HG03432 (cell line): Measurements from ENCODE around the gene SLC35F1.

Experiments
- ATAC-seq: cut with Tn5 transposase; IDR thresholded peaks from one replicate; pipeline ENCODE4 v1.9.1; 2021; ENCODE audit warnings: mild to moderate bottlenecking, moderate library complexity; ENCODE audit not compliant: unreplicated experiment

The SLC35F1 gene

DNA sequence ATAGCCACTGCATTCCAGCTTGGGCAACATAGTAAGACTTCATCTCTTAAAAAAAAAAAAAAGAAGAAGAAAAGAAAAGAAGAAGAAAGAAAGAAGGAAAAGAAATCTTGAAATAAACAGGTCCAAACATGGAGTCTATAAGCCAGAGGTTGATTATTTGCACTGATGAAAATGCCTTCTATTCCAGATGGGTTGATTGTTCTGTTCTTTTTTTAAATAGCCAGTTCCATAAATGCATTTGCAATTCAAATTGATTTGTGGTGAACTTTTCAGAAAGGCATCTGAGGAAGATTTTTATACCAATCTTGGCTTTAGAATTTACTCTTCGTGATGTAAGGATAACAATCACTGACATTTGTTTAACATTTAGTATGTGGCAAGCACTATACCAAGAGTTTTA, 397.3 kb downstream of the SLC35F1 start:
- ATAC-seq = no peak

DNA sequence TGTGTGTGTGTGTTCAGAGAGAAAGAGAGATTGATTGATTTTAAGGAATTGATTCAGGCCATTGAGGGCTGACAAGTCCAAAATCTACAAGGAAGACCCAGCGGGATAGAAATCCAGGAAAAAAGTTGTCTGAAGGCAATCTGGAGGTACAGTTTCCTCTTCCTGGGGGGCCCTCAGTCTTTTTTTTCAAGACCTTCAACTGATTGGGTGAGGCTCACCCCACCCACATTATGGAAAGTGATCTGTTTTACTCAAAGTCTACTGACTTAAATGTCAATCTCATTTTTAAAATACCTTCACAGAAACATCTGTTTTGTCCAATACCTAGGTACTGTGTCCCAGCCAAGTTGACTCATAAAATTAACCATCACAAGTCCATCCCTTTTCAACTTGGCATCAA, 398.0 kb downstream of the SLC35F1 start:
- no peak for ATAC-seq

DNA sequence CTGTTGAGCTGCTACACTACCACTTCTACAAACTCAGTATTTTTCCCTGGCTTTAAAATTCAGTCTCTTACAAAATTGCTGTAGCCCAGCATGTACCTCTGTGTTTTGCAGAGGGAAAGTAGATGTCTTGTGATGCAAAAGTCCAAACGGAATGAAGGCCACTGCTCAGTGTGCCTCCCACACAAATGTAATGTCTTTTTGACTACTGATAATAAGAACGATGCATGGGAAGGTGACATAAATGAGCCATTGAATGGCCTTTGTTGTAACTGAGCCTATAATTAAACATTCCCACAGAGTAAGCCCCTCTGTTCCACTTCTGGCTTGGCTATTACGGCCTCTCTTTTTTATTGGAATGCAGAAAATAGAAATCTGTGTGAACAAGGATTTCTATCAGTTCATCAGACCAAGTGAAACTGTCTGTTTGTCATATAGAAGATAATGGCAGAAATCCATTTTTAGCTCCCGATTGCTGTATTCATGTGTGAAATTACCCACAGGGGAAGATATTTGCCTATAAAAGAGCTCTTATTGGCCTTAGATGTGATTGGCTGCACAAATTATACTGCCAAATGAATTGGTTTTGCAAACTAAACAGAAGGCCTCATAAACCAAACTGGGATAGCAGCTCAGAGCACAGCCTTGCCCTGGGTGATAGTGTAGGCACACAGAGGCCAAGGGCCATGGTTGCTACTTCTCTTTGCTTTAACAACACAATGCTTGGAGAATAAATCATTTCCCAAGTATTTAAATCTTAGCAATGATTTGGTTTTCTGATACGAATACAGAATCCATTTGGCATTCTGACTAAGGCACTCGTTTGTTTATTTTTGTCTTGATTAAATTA, 399.6 kb downstream of the SLC35F1 start:
- ATAC-seq = no peak

DNA sequence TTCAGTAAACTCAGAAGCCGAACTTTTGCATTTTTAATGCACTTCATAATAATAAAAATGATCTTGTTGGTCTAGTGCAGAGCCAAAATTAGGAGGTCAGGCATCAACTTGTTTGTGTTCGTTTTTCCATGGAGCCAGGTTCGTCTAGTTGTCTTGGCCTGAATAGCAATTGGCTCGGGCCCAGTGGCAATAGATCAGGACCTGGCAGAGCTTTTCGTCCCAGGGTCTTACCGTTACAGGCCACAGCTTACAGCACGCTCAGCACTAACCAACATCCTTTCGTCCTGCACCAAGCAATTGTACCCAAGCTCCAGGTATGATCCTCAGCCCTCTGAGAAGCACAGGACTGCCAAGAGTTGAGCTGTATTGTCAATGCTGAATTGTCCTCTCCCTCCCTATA, 400.5 kb downstream of the SLC35F1 start:
- no peak for ATAC-seq

DNA sequence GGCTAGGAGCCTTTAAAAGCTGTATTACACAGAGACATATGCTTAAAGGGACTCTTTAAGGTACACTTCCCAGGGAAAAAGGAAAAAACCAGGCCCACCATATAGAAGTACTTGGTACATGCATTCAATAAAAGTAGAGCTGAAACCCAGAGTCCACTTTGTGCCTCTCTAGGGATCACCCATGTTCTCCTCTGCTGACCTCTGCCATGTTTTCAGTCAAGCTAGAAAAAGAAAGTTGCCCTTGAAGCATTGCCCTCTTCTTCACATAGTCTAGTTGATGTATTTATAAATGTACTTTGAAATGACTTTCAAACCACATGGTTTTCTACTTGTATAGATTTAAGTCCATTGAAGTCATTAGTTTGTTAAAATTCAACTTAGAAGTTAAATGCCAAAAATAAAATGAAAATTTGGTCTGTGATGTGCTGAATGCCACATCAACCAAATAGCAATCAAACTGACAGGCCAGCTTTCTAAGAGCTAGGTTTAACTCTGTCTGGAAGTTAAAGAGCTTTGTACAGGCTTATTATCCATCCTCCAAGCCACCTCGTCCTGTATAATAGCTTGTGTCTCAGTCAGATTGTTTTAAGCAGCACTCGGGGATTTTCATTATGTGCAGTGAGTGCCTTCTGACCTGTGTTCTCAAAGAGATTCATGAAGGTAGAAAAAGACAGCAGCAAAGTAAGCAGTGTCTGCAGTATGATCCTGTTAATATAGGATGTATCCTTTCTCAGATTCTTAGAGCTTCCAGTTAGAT, 402.5 kb downstream of the SLC35F1 start:
- ATAC-seq = no peak

DNA sequence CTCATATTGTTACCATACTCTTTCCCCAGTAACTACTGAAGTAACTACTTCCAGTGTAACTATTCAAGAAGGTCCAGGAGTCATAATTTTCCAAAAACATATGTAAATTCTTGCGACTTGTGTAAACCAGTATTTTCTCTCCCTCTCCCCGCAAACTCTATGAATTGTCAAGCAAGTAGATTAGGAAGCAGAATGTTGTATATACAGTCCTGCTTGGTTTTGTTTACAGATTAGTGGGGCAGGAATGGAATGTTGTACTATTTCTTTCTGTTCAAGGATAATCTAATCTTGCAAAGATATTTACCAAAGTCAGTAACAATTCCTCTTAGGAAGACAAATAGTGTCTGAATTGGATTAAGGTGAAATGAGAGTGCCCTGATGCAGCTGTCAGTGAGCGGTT, 406.1 kb downstream of the SLC35F1 start:
- no peak for ATAC-seq

DNA sequence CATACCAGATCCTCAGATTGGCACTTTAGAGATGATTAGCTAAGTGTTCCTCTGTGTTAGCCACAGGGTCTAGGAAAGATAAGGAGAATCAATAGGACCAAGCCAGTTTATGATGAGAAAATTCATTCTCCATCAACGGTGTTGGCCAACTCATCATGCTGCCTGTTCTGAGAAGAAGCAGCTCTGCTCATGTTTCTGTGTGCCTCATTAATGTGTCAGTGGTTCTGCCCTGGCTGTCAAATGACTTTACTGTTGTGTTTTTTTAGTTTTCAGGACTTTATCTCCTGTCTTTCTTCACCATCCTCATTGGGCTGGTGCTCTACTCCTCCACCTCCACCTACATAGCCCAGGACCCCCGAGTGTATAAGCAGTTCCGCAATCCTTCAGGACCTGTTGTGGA, 406.7 kb downstream of the SLC35F1 start:
- ATAC-seq = no peak

DNA sequence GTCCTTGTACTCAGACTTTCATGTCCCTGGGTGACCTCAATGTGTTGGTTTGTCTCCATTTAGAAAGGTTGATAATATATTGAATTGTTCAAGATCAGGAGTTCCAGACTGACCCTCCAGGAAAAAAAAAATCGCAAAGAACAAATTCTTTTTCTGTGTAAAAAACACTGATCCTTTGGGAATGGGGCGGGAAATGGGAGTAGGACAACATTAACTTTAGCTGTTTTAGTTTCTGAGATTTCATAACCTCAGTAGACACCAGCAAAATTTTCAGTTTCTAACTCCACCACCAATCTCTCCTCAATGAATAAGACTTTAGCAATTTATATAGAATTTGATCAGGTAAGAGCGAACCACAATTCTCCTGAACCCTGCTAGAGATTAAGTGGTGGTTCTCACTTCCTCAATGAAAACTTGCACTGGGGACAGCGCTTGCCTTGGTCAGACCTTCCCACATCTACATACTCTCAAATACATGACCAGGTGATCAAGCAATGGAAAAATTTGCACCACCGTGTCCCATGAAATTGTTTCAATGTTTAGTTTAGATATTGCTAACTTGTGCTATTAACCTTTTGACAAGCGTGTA, 409.8 kb downstream of the SLC35F1 start:
- ATAC-seq = peak; percentile 72

DNA sequence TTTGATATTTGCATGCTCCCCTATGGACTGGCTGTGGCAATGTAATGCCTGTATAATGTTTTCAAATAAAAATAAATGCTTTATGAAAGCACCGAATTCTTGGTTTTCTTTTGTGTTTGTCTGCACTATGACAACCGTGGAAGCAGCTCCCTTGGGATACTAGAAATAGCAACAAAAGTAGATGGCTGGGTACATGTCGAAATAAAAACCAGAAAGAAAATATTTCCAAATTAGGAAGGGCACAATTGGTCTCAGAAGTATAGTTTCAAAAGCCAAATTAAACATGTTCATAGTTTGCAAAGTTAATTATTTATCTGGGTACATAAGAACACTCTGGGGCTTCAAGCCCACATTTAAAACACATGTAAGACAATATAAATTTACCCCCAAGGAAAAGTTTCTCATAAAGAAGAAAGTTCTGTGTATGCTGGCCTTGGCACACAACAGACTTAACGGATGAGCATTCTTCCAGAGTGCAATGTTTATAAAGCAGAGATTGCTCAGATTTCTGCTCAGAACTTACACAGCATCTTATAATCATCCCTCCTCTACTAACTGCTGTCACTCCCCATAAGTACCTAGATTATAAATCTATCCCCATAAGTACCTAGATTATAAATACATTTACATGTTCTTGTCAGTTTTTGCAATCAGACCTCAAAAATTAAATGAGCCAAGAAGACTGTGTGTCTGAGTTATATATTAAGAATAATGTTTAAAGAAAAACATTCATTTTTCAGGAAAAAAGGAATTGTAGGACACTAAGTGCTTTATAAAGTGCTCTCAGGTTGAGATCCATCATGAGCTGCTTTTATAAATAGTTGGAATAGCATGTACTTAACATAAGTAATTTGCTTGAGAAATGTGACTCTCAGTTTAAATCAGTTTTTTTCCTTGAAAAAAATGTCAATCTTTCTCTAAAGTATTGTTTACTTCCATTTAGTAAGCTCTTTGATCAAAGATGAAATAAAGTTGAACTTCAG, 410.8 kb downstream of the SLC35F1 start:
- ATAC-seq = peak; percentile 28

DNA sequence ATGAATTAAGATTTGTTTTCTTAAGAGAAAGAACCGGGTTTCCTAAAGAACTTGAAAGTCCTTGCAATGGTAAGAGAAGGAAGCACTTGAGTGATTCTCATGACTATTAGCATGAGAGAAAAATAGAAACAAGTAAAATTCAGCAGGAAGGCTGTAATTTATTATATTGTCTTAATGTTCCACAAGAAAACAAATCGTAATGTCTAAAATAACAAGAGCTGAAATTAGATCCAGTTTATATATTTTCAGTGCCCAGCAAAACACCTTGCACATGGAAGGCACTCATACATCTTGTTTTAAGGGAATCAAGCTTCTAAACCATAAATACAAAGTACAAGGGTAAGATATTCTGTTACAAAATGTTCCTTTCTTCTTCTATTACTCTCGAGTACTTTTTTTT, 411.6 kb downstream of the SLC35F1 start:
- ATAC-seq = no peak

DNA sequence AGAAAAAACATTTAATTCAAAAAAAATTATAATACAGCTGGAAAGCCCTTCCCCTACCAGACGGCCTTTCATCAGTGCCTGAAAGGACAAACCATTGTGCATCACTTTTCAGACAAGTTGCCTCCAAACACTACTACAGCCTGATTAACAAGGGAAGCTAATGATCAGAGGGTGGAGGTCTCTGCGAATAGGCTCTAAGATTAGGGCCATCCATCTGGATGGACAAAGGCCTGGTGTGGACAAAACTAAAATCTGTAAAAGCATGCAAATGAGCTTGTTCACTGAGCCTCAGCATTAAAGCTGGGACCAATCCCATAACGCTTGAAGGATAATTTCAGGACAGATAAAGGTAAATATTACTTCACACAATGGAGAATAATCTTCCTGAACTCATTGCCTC, 412.4 kb downstream of the SLC35F1 start:
- ATAC-seq = no peak

DNA sequence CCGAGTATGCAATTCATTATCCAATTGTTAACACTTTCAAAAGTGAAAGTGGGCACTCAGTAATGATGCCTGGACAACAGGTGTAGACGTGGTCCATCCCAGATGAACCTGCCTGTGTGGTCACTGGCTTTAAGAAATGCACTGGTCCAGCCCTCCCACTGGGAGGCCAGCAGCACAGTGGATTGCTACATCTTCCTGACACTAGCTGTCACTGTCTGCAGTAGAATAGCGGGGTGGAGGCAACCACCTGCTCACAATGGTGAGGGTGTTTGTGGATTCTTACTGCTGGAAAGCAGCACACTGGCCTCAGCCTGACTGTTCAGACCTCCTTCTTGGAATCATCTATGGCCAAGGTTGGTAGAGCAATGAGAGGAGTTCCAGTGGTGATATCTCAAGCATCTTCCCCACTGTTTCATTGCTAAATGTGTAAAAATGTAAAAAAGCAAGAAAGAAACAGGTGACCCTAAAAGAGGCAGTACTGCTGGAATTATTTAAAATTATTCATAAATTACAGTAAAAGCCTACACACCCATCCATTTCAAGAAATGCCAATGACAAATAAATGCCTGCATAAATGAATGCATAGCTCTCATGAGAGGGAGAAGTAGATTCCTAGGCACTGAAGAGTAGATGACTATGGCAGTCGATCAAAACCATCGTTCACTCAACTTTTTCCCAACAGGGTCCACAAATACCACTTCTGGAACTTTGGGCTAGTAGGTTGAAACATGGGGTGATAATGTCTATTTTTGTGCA, 413.0 kb downstream of the SLC35F1 start:
- no peak for ATAC-seq

DNA sequence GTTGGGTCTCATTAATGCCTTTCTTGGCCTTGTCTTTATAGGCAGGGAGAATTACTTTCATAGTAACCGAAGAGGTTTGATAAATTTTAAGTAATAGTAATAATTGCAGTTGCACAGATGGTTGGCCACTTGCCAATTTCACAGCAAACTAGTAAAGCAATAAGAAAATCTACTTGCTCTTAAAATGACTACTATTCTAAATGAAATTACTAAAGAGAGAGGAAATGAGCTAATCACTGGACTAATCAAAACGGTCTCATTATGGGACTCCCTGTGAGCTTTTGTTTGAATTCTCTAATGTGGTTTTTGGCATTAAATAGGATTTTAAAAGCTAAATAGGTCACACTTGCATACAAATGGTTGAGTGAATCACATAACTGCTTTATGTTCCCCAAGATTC, 413.6 kb downstream of the SLC35F1 start:
- no peak for ATAC-seq

DNA sequence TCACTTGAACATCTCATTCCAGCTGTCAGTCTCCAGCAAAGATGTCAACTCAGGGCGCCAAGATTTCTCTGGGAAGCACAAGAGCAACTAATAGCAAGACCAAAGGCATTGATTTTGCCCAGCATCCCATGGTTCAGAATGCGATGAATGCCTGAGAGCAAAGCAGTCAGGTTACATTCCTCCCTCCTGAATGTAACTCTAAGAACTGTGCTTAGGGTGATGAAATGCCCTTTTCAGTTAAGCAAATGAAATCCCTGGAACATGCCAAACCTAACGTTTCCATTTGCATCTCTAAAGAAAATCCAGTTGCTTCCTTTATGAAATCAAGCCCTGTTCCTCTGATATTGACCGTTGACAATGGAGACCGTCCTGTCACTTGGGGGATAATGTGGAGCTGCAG, 417.1 kb downstream of the SLC35F1 start:
- ATAC-seq = no peak

DNA sequence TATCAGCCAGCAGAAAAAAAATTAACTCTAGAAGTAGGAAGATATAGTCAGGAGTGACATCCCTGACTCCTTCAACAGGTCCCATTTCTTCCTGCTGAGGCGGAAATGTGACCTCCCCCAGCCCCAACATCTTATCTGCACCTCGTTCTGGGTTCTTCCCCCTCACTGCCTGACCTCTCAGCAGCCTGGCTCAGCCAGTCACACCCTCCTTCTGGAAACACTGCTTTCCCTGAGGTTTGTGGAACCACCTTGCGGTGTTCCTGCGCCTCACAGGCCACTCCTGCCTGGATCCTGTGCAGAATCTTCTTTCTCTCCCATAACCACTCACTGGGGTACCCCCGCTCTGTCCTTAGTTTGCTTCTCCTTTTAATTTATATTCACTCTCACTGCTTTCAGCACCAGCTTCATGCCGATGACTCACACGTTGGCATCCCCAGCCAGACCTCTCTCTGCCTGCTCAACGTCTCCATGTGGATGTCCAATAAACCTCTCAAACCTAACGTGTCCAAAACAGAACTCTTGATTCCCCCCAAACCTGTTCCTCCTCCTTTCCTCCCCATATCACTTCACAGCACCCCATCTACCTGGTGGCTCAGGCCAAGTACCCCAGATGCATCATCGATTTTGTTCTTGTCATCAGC, 418.3 kb downstream of the SLC35F1 start:
- no peak for ATAC-seq

DNA sequence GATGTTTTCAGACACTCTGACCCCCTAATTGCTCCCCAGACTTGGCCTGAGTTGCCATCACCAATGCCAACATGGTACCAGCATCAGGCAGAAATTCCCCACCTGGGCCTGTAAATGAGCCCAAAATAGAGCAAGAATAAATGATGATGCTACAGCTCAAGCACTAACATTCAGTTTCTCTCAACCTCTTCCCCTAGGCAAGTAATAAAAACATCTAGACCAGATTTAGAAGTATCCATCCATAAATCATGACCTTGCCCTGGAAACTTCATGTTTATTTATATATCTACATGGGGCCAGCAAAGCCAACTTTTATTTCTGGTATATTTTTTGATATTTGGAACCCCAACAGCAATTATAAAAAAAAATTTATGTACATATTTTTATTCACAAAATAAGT, 419.6 kb downstream of the SLC35F1 start:
- ATAC-seq = no peak

DNA sequence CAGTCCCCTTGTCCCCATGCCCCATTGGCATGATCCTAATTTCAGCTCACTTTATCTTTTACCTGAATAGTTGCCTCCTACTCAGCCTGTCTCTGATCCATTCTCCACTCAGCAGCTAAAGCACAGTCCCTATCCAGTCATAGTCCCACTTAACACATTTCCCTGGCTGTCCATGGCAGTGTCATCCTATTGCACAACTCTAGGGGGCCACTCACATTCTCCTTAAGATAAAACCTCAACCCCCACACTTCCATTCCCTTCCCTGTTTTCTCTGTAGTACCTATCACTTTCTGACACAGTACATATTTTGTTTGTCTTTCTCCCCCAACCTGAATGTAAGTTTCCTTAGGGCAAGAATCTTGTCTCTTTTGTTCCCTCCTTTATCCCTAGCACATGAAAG, 420.2 kb downstream of the SLC35F1 start:
- ATAC-seq = no peak

DNA sequence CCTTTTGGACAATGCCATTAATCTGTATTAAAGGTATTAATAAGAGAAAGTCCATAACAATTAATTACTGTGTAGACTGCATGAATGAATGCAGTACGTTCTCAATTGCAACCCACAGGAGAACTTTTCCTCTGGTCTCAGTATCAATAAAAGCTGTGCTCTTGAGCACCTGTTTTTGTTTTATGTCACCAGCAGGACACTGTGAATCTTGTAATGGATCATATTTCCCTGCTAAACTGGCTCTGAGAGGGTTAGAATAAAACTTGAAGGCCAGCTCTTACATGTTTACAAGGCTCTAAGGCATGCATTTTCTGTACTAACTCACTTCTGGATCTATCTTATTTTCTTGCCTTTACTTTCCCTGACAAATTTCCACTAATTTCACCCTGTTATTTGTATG, 426.7 kb downstream of the SLC35F1 start:
- ATAC-seq = no peak

DNA sequence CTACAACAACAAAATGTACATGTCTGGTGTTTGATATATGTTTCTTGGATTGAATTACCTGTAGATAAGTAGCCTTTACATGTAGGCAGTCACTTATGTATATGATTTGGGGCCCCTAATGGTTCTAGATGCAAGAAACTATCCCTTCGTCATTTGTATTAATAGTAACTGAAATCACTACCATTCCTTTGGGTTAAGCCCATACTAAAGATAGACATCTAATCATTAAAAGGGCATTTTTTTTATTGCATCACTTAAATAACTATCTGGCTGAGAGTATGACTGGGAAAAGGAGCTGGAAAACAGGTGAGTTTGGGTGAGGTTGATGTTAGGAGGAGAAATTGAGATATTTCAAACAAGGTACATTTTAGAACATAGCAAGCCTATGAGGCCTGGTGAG, 427.6 kb downstream of the SLC35F1 start:
- ATAC-seq = no peak
